HL-60 (cell line): ENCODE measurements around the gene HARS1.

Experiments used
- DNase-seq, 2 experiments: peaks; one replicate each; pipeline ENCODE4 v3.0.0-alpha.2; 2010 to 2020; ENCODE audit warnings: low read depth in 1 of 2, low spot score in 1 of 2
- H3K27ac ChIP-seq: fragments of 250-450 bp; sonication (Bioruptor Pico); replicated peaks from 2 replicates; pipeline ENCODE4 v1.5.1; 2020; ENCODE audit warnings: mild to moderate bottlenecking, moderate library complexity
- H3K27me3 ChIP-seq: fragments of 250-450 bp; sonication (Bioruptor Pico); 2 replicates; pipeline ENCODE4 v1.5.1; 2021; ENCODE audit warnings: mild to moderate bottlenecking, moderate library complexity; ENCODE audit not compliant: insufficient read depth, poor library complexity, severe bottlenecking
- H3K4me3 ChIP-seq: replicated peaks from 2 replicates; pipeline ENCODE4 v1.5.1; 2011; ENCODE audit warnings: mild to moderate bottlenecking, control low read depth, low read length; ENCODE audit not compliant: insufficient read depth
- CTCF ChIP-seq: IDR thresholded peaks from one replicate; pipeline ENCODE4 v1.5.1; 2011; ENCODE audit warnings: low read length, control low read depth, inconsistent platforms; ENCODE audit not compliant: insufficient read depth
- GABPA ChIP-seq: IDR thresholded peaks from 2 replicates; pipeline ENCODE4 v1.6.1; 2012; ENCODE audit warnings: low read depth
- POLR2AphosphoS5 ChIP-seq: IDR thresholded peaks from 2 replicates; pipeline ENCODE4 v1.6.1; 2012; ENCODE audit warnings: low read depth
- REST ChIP-seq: IDR thresholded peaks from 2 replicates; pipeline ENCODE4 v1.6.1; 2012; ENCODE audit warnings: low read depth; ENCODE audit not compliant: insufficient replicate concordance
- SPI1 ChIP-seq: IDR thresholded peaks from 2 replicates; pipeline ENCODE4 v1.6.1; 2012; ENCODE audit warnings: low read depth, mild to moderate bottlenecking, borderline replicate concordance

The HARS1 gene

GRCh38 chr5:140635291-140636257 is 55.6 kb downstream of the HARS1 start:
- no peak overlapping the region for H3K4me3 ChIP-seq
- H3K27ac ChIP-seq, result no peak overlapping the region
- DNase-seq, result no peak
- TF ChIP-seq POLR2AphosphoS5 (no peak), SPI1 (no peak), CTCF (no peak), REST (no peak)
- no peaks in the 10 kb centered on the region for H3K27me3 ChIP-seq

- no peak for DNase-seq
- Histone ChIP-seq H3K27me3 (no peaks in the 10 kb centered on the region), H3K27ac (no peak overlapping the region), H3K4me3 (no peak overlapping the region)
- no peak for TF ChIP-seq CTCF
These were observed 57.1 kb downstream of the HARS1 start for GRCh38 chr5:140634103-140634502.

- TF ChIP-seq GABPA (no peak), REST (no peak), SPI1 (no peak)
- Histone ChIP-seq H3K4me3 (peak overlapping the region; percentile 32), H3K27ac (no peak overlapping the region), H3K27me3 (no peaks in the 10 kb centered on the region)
- DNase-seq, result no peak
These were observed 57.7 kb downstream of the HARS1 start for GRCh38 chr5:140633501-140633900.

GRCh38 chr5:140633021-140633471 is 58.1 kb downstream of the HARS1 start, which contains the start of gene CD14:
Gene CD14, minus strand, starts transcription at chr5:140633175. Its CDS starts 104 bp downstream, at chr5:140633071.
- TF ChIP-seq POLR2AphosphoS5 (no peak), CTCF (no peak), GABPA (no peak), SPI1 (no peak; the same call in 1 of the 2 replicates), REST (no peak)
- peak within 1 kb of the TSS; percentile 32 for H3K4me3 ChIP-seq
- DNase-seq, result peak; percentile 33 to 49
- H3K27me3 ChIP-seq, result no peaks in the 10 kb centered on the region
- H3K27ac ChIP-seq, result peak within 1 kb of the TSS; percentile 22
